Muscle of arm (tissue), 12 donors: ENCODE data around the gene ABHD14A. TPM values are rescaled to one million over a fixed set of nuclear protein-coding genes. Genes with fewer than 3 reads are reported as not detected.

Experiments used
- DNase-seq: peaks from one replicate; pipeline ENCODE4 v3.0.0-alpha.2; 2013
- polyA plus RNA-seq, 12 donors: library from polyadenylated mRNA; unstranded; fragments of 120-200 nt; gene quantifications; one replicate each; pipeline ENCODE4 v1.2.1, GENCODE V29; 2013; ENCODE audit not compliant: insufficient read length in 12 of 12

ABHD14A gene
- polyA plus RNA-seq, 12 donors: 8.4 to 22.2 (median 11.0) TPM; not detected in 1

GRCh38 chr3:51968883-51969678, 5.8 kb upstream of the ABHD14A start:
- DNase-seq: no peak

GRCh38 chr3:51969841-51970240, 5.0 kb upstream of the ABHD14A start:
- DNase-seq: no peak

- no peak for DNase-seq
These were observed 4.1 kb upstream of the ABHD14A start for GRCh38 chr3:51970606-51971300.

GRCh38 chr3:51971350-51971749, 3.5 kb upstream of the ABHD14A start:
- no peak for DNase-seq

- no peak for DNase-seq
These were observed 444 bp upstream of the ABHD14A start for GRCh38 chr3:51974277-51974962.

GRCh38 chr3:51975852-51976549, 1.1 kb downstream of the ABHD14A start:
- DNase-seq: peak; percentile 54

- DNase-seq: no peak
These were observed 2.7 kb downstream of the ABHD14A start for GRCh38 chr3:51977446-51978142.

GRCh38 chr3:51978143-51978502, 3.3 kb downstream of the ABHD14A start:
- no peak for DNase-seq

GRCh38 chr3:51980253-51980652, 5.4 kb downstream of the ABHD14A start:
- DNase-seq: no peak

- DNase-seq: no peak
These were observed 7.5 kb downstream of the ABHD14A start for GRCh38 chr3:51982352-51982837.

GRCh38 chr3:51982838-51983577, 8.1 kb downstream of the ABHD14A start, which contains the start of gene ACY1:
TSS of gene ACY1 (plus strand) at chr3:51983535. CDS start at chr3:51984065, 530 bp downstream.
- DNase-seq: peak; percentile 88

GRCh38 chr3:51983578-51984268, 8.9 kb downstream of the ABHD14A start:
- DNase-seq: no peak

GRCh38 chr3:51984269-51984647, 9.4 kb downstream of the ABHD14A start:
- DNase-seq: no peak

- no peak for DNase-seq
These were observed 10.2 kb downstream of the ABHD14A start for GRCh38 chr3:51985063-51985462.

- DNase-seq: no peak
These were observed 11.4 kb downstream of the ABHD14A start for GRCh38 chr3:51986010-51986947.

GRCh38 chr3:51987568-51987967, 12.7 kb downstream of the ABHD14A start:
- no peak for DNase-seq

- no peak for DNase-seq
These were observed 13.7 kb downstream of the ABHD14A start for GRCh38 chr3:51988286-51989146.
